Stimulated activated CD8-positive, alpha-beta memory T cell treated with anti-CD3 and anti-CD28 coated beads, Interleukin-12 subunit alpha, Interleukin-12 subunit beta, amount 100 ng/mL, for 4 hours (primary cell): ENCODE results near the gene PKLR.
"Not testable (repeated sequence)": the region's sequence is repeated elsewhere in the genome, so short reads cannot be mapped to it uniquely, and the experiment has no call there.

Source experiments
- DNase-seq: peaks from one replicate; pipeline ENCODE4 v3.0.0-alpha.2; 2020; ENCODE audit warnings: low read depth

PKLR gene

DNA sequence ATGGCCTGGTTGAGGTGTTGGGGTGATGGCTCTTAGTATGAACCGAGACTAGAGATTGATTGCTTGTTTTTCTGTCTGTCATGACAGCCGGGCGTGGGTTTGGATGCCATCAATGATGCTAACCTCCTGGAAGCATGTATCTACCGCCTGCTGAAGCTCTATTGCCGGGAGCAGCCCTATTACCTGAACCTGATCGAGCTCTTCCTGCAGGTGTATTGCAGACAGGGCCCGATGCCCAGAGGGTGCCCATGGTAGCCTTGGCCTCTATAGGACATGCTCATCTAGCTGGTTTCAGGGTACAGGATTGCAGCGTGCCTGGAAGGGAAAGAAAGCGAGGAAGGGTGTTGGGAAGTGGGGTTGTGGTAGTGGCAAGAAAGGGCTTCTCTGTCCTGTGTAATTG is 16.8 kb upstream of the PKLR start:
- DNase-seq = no peak

- no peak for DNase-seq
Observed at GRCh38 chr1:155316922-155317321, 15.7 kb upstream of the PKLR start.

- no peak for DNase-seq
Observed at GRCh38 chr1:155313261-155313660, 12.0 kb upstream of the PKLR start.

GRCh38 chr1:155309423-155310021 is 8.3 kb upstream of the PKLR start:
- DNase-seq = no peak

DNA sequence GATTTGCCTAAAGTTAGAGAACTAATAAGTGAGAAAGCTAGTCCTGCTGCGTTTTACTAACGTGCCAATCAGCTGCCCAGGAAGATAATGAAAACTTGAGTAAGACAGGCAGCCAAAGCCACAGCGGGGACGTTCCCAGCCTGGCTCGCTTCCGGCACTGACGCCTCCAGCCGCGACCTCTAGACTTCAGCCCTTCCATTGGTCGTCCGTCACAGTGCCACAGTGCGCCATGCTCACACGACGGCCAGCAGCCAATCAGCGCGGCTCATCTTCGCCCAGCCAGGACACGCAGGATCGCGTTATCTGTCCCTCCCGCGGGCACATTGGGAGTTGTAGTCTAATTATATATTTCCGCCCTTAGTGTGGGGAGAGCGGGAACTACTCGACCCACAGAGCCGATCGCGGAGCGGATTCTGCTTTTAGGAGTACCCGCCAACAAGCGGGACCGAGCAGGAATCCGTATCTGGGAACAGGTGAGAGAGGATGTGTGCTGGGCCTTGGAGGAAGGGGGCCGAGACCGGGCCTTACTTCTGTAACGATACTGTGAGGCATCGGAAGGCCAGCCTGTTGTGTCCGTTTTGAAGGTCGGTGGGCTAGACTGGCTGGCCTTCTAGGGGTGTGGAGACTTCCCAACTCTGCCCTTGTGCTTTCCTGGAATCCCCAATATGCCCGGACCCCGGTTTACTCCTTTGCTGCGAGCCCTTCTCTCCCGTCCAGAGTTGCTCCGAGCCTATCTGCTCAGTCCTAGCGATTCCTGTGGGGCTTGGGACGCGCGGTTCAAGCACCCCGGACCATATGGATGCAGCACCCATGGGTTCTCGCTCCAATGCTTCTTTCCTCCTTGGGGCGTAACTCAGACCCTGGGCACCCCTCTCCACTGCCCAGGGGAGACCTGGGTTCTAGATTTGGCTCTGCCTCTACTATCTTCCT is 7.5 kb upstream of the PKLR start, which contains the start of gene FDPS:
TSS of gene FDPS (plus strand) at position 374 of the 930 bp plus-strand sequence. CDS start 924 bp downstream, outside the sequence.
- DNase-seq = peak; percentile 93

- DNase-seq = no peak
Observed at GRCh38 chr1:155307247-155307740, 6.1 kb upstream of the PKLR start.

DNA sequence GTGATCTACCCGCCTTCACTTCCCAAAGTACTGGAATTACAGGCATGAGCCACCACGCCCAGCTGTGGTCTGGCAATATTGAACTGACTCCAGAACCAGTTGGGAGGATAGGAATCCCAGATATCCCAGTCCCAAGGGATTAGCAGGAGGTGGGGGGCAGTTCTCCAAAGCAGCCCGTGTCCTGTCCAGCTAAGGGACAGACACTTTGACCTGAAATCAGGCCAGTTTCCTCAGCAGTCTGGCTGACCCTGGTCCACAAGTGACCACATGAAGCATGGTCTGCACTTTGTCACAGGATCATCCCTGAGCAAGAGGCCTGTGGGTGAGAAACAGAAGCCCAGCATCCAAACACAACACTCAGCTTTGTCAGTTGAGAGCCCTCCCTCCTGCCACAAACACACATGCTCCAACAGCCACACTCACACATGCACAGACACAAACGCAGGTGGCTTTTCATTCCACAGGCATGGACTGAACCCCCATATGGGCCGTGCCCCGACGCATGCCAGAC is 4.7 kb upstream of the PKLR start:
- DNase-seq = no peak

- DNase-seq = no peak
Observed at GRCh38 chr1:155304558-155305063, 3.4 kb upstream of the PKLR start.

GRCh38 chr1:155300553-155301329 is 497 bp downstream of the PKLR start:
- DNase-seq = no peak

DNA sequence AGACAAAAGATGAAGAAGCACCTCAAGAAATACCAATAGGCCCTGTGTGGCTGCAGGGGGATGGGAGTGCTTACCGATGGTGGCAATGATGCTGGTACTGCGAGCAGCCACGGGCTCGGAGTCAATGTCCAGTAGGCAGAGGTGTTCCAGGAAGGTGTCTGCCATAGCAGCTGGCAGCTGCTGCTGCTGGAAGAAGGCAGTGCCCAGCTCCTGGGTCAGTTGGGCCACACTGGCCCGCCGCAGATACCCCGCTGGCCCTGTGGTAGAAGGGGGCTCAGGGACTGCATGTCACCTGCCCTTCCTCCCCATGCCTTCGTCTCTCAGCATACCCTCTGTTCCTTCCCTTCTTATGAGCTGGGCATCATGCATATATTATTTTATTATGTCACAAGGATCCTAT is 1.2 kb downstream of the PKLR start:
- no peak for DNase-seq

- DNase-seq = no peak
Observed at GRCh38 chr1:155297384-155297783, 3.9 kb downstream of the PKLR start.

DNA sequence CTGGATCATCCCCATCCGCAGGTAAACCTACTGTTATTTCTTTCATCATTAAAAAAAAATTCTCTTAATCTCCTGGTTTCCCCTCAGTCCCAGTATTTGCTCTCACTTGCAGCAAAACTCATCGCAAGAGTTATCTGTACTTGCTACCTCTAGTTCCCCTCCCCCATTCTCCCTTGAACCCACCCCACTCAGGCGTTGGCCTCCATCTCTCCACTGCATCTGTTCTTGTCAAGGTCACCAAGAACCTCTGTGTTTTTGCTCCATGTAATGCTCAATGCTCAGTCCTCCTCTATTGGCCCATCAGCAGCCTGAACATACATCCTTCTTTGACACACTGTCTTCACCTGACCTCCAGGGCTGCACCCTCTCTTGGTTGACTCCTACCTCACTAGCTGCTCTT is 4.6 kb downstream of the PKLR start:
- no peak for DNase-seq

DNA sequence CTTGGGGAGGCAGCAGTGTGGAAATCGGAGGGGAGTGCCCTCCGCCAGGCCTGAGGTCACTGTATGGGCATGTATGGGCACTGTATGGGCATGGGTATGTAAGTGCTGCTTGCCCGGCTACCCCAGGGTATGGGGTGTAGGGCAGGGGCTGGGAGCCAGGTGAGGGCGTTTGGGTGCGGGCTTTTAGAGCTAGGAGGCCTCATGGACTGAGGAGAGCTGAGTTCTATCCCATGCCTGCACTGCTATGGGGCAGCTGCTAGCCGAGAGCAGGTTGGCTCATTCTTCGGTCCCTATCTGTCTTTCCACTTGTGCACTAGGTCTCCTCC is 5.3 kb downstream of the PKLR start:
- no peak for DNase-seq

DNA sequence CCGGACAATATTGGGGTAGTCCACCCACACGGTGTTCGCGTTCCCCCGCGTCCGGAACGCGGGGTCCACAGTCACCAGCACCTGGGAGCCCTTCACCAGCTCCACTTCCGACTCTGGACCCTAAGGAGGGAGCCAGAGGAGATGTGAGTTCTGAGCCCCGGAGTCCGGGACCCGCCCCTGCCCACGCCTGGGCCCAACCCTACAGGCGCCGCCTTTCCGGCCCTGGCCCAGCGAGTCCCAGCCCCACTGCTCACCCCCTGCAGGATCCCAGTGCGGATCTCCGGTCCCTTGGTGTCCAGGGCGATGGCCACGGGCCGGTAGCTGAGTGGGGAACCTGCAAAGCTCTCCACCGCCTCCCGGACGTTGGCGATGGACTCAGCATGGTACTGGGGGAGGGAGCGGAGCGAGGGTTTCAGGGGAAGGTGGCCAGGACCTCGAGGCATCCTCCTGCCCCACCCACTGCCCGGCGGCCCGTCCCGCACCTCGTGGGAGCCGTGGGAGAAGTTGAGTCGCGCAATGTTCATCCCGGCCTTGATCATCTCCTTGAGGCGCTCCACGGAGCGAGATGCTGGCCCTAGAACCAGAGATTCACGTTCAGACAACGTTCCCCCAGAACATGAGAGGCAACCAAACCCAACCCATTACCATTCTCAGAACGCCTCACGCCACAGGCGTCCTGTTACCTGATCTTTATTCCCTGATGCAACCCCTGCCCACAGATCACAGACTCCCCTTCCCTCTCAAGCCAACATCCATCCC is 5.9 kb downstream of the PKLR start:
- DNase-seq = no peak

- DNase-seq = no peak
Observed at GRCh38 chr1:155294520-155295182, 6.6 kb downstream of the PKLR start.

DNA sequence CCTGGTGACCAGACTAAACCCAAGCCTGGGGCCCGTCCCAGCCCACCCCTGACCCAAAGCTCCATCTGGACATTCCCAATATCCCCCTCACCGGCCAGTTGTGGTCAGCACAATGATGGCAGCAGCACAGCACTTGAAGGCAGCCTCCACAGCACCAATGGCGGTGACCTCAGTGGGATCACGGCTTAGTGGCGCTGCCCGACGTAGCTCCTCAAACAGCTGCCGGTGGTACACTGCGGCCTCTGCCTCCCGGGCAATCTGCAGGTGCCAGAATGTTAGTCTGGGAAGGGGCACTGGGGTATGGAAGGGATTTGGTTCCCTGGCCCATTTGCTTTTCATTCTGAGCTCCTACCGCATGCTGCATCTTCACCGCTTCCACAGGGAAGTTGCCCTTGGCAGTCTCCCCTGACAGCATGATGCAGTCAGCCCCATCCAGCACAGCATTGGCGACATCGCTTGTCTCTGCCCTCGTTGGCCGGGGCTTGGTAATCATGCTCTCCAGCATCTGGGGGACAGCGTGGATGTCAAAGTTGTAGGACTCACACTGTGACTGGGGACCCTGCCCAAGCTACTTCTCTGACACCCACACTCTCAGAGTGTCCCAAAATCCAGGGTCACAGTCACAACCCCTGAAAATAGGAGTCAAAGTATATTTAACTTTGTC is 8.0 kb downstream of the PKLR start:
- DNase-seq = no peak

DNA sequence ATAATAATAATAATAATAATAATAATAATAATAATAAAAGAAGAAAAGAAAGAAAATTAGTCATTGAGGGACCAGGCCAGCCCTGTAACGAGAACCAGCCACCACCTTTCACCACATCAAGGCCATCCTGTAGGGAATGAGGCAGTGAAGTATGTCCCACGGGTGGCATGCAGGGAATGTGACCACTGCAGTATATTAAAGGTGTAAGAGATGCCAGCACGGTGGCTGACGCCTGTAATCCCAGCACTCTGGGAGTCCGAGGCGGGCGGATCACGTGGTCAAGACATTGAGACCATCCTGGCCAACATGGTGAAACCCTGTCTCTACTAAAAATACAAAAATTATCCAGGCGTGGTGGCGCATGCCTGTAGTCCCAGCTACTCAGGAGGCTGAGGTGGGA is 10.2 kb downstream of the PKLR start:
- DNase-seq = not testable (repeated sequence)

DNA sequence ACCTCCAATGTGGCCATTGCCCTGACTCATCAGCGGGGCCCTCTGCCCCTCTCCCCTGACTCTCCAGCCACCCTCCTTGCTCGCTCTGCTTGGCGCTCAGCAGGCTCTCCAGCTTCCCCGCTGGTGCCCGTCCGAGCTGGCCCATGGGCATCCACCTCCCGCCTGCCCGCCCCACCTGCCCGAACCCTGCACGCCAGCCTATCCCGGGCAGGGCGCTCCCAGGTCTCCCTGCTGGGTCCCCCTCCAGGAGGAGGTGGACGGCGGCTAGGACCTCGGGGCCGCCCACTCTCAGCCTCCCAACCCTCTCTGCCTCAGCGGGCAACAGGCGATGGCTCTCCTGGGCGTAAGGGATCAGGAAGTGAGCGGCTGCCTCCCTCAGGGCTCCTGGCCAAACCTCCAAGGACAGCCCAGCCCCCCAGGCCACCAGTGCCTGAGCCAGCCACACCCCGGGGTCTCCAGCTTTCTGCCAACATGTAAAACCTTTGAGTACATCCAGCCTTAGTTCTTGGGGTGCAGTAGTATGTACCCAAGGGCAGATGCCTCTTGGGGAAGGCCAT is 13.2 kb downstream of the PKLR start:
- no peak for DNase-seq

GRCh38 chr1:155286544-155286943 is 14.7 kb downstream of the PKLR start:
- DNase-seq = no peak

- DNase-seq = no peak
Observed at GRCh38 chr1:155285631-155286044, 15.6 kb downstream of the PKLR start.
